H1 (cell line): ENCODE data around the gene ALK. TPM values are rescaled to one million over a fixed set of nuclear protein-coding genes. Genes with fewer than 3 reads are reported as not detected.

ENCODE experiments used
- BRCA1 ChIP-seq: IDR thresholded peaks from 2 replicates; pipeline ENCODE4 v1.6.1; 2012; ENCODE audit warnings: low read depth, low read length, improper control_type of control experiment
- KDM5A ChIP-seq: fragments of 200-600 bp; IDR thresholded peaks from 2 replicates; pipeline ENCODE4 v1.7.1; 2012; ENCODE audit warnings: mild to moderate bottlenecking, low read length, inconsistent platforms, mixed read lengths
- POLR2A ChIP-seq, 2 experiments: IDR thresholded peaks; 1 replicate in 1 of 2; 2 replicates in 1 of 2; pipeline ENCODE4 v1.6.1; 2011; ENCODE audit warnings: low read depth in 2 of 2, low read length in 2 of 2, mild to moderate bottlenecking in 2 of 2; ENCODE audit errors: control extremely low read depth in 1 of 2
- SIRT6 ChIP-seq: IDR thresholded peaks from one replicate; pipeline ENCODE4 v1.7.1; 2012; ENCODE audit warnings: low read length, inconsistent platforms
- polyA plus RNA-seq, 7 experiments: library from polyadenylated mRNA; depleted of rRNA in 3 of 7; stranded (reverse) in 5 of 7; unstranded in 2 of 7; fragments of >200 nt in 5 of 7; fragments of 200-250 nt in 2 of 7; gene quantifications; 1 replicate in 5 of 7; 2 replicates in 1 of 7; 4 replicates in 1 of 7; pipeline versions ENCODE4 v1.2.1 to v1.2.3, GENCODE V29; 2011 to 2013; ENCODE audit warnings: missing spikeins in 2 of 7, mixed read lengths in 2 of 7
- total RNA-seq: library from RNA; stranded (reverse); fragmentation: NEBNext Ultra II Directional; extraction: Animal tissue kit (Norgen Biotek cat#: 25700); gene quantifications from 2 replicates; pipeline ENCODE4 v1.2.1, GENCODE V29; 2021
- TF ChIP-seq, protein P1 (sequence below): IDR thresholded peaks from 2 replicates; pipeline ENCODE4 v1.6.1; 2012; ENCODE audit warnings: inconsistent platforms

Gene ALK
- total and polyA plus RNA-seq, 2 of the 8 experiments (the other 6 are each of a cell fraction or from before 2014, with no cell fraction given): 0.02 to 0.09 TPM

DNA sequence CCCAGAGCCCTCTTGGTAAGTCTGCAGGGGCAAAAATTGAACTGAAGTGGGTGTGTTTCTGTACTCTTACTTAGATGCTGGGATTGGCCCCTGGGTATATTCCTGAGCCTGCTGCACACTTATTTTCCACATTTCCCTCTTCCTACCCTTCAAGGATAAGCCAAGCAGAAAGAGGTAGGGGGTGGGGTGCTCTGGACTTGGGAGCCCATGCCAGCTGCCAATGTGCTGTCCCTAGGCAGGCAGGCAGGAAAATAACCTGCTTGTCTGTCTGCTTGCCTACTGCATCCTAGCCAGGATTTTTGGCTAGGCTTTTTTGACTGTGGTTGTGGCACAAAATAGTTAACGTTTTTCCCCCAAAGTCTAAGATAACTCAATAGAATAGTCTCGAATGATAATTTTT is 234.3 kb downstream of the ALK start (continued):
- TF ChIP-seq POLR2A (IDR thresholded peaks at IDR 0.05; ENCODE audit: control extremely low read depth in 1 of 2, low read depth in 2 of 2, low read length in 2 of 2): no peak
- TF ChIP-seq BRCA1: no peak
- TF ChIP-seq, protein P1, sequence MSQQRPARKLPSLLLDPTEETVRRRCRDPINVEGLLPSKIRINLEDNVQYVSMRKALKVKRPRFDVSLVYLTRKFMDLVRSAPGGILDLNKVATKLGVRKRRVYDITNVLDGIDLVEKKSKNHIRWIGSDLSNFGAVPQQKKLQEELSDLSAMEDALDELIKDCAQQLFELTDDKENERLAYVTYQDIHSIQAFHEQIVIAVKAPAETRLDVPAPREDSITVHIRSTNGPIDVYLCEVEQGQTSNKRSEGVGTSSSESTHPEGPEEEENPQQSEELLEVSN: no peak
- no peak for TF ChIP-seq KDM5A
- TF ChIP-seq SIRT6: no peak
- TF ChIP-seq, all 59 proteins: peak for 0
